Gastroesophageal sphincter (tissue), 3 donors: ENCODE data around the gene BCL2L1.

ENCODE experiments used
- POLR2A ChIP-seq, 2 donors: fragments of 450-650 bp; IDR thresholded peaks; one replicate each; pipeline ENCODE4 v1.6.1; 2017; ENCODE audit warnings: antibody characterized with exemption in 2 of 2, mild to moderate bottlenecking in 2 of 2, moderate library complexity in 1 of 2
- TF ChIP-seq, protein P1 (sequence below), 4 experiments: fragments of 200-600 bp in 2 of 4; fragments of 450-650 bp in 2 of 4; sonication (generic) in 1 of 4; IDR thresholded peaks; one replicate each; pipeline ENCODE4 v1.5.1; 2017 to 2019; ENCODE audit warnings: antibody characterized with exemption in 4 of 4, mild to moderate bottlenecking in 2 of 4, moderate library complexity in 2 of 4

DNA sequence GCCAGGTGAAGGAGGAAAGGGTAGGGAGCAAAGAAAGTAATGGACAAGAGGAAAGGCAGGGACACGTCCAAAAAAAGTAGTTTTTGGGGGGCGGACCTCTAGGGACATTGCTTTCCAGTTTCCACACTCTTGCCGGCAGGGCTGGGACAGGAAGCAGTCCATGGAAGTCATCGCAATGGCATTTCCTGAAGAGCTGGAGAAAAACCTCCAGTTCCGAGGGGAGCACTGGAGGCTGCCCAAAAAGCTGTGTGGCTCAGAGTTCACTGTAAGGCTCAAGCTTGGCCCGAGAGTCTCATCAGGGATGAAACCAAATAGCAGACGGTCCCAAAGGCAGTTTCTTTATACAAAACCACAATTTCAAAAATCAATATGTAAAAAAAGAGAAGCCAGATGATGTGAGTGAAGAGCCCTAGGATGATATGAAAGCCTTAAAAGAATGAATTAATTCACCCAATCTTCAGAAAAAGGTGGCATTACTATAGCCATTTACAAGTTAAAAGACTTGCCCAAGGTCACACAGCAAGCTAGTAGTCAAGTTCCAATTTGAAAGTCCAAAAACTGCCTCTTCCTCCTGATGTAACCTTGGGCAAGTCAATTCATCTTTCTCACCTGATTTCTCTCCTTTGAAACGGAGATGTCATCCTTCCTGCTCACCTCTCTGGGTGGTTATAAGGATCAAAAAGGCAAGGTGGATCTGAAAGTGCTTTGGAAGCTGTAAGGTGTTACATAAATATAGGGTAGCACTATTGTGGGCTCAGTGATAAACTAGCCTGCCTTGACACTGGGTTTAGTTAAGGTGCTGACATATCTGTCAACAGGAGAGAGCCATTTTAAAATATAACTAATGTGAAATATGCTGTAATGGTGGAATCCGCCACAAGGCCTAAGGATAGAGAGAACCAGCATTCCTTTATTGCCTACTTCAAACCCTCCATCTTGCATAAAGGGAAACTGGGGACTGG is 9.1 kb downstream of the BCL2L1 start:
- TF ChIP-seq POLR2A (IDR thresholded peaks at IDR 0.05) = no peak
- TF ChIP-seq, protein P1, sequence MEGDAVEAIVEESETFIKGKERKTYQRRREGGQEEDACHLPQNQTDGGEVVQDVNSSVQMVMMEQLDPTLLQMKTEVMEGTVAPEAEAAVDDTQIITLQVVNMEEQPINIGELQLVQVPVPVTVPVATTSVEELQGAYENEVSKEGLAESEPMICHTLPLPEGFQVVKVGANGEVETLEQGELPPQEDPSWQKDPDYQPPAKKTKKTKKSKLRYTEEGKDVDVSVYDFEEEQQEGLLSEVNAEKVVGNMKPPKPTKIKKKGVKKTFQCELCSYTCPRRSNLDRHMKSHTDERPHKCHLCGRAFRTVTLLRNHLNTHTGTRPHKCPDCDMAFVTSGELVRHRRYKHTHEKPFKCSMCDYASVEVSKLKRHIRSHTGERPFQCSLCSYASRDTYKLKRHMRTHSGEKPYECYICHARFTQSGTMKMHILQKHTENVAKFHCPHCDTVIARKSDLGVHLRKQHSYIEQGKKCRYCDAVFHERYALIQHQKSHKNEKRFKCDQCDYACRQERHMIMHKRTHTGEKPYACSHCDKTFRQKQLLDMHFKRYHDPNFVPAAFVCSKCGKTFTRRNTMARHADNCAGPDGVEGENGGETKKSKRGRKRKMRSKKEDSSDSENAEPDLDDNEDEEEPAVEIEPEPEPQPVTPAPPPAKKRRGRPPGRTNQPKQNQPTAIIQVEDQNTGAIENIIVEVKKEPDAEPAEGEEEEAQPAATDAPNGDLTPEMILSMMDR (IDR thresholded peaks at IDR 0.05) = peak in 1 of 4 experiments; percentile 9
